Measurements from ENCODE around the gene CMSS1.

Gene CMSS1

DNA sequence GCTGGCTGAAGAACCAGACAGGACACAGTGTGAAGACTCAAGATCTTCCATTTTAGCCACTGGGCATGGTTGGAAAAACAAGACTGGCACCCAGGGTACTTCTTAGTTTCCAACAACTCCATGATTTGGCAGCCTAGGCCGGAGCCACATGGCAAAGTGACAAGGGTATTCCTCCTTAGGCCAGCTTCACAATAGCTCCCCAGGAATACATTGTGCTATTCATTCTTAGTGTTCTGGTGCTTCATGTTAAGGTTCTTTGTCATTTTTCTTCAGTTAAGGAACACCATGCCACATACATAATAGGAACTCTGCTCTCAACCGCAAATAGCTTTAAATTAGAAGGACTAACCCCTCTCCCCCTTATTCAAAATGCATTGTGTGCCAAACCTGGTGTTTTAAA is 304.7 kb downstream of the CMSS1 start:
- DNase-seq = no peak

DNA sequence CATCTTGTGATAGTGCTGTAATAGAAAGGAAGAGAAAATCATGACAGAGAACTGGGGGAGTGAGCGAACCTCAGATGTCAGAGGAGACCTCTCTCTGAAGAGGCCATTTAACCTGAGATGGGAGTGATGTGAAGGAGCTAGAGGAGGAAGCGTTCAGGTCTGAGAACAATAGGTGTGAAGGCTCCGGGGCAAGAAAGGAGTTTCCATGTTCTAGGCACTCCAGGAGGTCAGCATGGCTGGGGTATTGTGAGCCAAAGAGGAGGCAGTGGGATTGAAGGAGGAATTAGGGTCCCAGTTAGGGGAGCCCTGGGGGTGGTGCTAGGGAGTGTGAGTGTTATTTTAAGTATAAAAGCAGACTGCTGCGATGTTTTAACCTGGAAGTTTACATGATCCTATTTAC is 305.4 kb downstream of the CMSS1 start:
- no peak for DNase-seq

DNA sequence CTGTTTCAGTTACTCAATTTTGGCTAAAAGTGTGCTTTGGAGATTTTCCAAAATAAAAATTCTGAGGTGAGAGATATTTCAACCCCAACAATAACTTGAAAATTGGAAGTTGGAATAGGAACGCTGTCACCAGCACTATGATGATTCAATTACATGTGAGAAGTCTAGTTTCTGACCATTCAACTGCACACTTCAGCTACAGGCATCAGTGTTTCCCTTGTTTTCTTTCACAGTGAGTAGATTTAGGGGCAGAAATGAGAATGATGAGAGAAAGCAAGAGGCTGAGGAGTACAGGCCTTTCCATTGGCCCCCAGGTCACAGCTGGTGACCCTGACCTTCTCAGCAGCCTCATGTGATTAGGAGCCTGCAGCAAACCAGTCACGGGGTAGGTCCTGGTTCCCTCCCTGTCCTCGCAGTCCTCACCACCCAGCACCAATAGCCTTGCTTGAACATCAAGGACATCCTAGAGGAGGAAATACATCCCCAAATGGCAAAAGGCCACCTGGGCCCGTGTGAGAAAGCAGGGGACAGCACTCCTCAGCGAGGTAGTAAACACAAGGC is 306.6 kb downstream of the CMSS1 start:
- no peak for DNase-seq

DNA sequence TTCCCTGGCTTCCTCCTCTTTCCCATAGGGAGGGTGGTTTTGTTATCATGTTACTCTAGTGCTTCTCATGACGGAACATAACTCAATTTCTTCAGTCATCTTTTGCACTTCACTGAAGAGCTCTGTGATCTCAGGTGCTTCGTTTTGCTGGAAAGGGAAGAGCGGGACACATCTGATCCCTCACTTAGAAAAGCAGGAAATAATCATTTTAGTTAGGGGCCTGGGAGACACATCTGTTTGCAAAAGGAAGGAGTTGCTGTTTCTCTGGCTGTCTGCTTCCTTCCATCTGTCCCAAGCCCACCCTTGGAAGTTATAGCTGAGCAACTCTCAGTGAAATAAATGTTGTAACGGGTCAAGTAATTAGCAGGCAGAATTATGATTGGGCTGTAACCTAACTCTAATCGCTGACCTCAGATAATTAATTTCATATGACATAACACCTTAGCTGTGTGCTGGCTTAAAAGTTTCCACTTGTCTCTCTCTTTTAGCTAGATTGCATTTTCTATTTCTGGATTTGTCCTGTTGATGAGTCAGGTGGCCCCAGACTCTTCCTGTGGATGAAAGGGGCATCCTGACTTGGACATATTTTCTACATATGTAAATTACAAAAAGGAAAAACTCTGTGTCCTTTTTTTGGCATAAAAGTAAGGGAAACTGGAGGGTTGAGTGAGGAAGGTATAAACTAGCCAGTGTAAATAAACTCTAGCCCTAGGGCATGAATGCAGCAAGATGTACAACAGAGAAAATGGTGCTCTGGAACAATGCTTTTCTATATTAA is 307.7 kb downstream of the CMSS1 start:
- no peak for DNase-seq

DNA sequence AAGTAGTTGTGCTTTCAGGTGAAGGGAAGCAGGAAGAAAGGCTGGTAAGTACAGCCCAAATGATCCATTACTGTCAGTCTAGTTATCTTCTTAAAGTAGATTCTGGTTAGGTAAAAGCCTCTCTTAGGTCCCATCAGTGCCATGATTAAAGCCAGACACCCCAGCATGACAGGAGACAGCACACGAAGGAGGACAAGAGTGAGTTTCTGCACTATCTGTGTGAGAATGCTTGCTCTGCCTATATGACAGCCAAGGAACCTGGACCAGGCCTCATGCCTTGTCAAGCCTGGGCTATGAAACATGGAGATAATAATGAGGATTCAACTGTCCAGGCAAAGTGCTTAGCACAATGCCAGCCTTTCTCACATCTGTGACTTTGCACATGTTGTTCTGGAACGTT is 310.1 kb downstream of the CMSS1 start:
- DNase-seq = no peak

DNA sequence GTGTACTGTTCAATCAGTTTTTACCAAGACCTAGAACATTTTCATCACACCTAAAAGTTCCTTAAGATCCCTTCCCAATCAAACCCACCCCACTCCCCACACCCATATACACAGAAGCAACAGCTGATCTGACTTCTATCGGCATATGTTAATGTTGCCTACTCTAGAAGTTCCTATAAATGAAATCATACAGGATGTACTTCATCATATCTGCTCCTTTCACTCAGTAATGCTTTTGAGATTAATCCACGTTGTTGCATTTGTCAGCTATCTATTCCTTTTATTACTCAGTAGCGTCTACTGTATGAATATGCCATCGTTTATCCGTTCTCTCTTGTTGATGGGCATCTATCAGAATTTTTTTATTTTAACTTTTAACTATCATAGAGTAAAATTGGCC is 310.9 kb downstream of the CMSS1 start:
- no peak for DNase-seq

DNA sequence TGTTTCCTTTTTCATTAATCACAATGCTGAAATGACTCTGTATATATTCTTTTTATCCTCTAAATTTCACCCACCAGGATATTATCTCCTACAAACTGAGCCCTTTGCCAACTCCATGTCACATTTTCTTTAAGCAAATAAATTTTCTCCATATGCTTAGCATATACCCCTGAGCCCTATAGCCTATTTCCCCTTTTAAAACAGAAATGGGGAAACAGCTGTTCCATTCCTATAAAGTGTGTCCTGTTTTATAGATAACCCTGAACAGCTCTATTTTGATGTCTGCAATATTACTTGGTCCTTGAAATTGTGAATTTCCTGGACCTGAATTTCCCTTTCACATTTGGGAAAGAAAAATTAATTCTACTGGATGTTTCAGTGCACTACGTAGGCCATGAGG is 312.3 kb downstream of the CMSS1 start:
- DNase-seq = no peak

DNA sequence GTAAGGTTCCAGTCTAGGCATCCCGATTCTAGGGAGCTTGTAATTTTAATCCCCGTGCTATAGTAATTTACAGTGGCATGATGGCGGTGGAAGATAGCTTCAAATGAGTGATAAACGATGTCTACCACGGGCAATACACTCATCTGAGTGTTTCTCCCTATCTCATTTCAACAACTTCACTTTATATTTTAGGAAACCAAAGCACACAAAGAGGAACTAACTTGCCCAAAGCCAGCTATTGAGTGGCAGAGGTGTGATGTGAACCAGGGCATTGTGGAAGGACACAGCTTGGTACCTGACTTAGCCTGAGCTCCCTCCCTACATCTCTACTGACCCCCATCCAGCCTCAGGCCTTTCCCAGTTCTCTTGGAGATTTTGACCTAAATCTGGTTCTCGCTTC is 313.6 kb downstream of the CMSS1 start:
- DNase-seq = no peak

DNA sequence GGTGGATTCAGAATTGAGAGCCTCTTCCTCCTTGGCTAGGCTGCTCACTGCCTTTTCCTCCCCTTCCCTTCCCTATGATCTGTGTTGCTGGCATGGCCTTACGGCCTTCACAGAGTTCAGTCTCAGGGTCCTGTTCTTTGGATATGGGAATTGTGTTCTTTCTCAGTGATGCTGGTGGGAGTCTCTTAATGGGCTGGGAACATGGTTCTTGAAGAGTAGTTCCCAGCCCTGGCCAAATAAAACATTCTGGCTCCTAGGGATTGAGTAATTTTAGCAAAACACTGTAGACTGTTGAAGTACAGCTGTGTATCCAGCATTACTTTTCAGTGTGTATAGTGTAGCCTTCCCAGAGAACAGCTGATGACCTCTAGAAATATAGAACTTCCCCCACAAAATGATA is 319.3 kb downstream of the CMSS1 start:
- DNase-seq = no peak

DNA sequence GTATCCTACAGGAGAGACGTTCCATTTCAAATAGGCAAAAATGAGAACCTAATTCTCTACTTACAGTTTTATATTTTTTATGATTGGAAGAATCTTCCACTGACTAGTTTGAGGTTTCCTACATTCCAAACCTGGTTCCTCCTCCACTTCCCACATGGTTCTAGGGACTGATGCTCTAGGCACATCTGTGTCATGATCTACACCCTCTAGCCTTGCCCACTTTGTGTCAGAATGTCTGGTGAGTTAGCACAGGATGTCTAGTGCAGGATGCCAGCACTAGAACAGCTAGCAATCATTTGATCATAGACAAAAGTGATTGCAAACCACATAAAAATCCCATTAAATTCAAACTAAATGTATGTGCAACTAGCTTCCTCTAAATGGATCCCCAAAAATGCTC is 323.3 kb downstream of the CMSS1 start:
- no peak for DNase-seq

DNA sequence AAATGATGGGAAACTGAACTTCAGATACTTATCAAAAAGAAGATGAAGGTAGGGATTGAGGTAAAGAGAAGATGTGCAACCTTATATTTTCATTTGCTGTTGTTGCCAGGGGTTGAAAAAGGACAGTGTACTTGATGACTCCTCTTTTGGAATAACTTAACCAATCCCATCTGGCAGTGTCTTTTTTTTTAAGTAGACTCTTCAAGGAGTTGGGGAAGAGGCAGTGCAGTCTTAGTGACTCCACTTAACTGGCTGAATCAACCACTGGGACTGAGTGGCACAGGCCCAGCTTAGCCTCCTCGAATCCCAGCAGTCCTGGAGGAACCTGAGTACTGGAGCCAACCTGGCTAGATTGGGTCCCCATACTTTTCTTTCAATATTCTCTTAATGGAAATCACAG is 323.9 kb downstream of the CMSS1 start:
- no peak for DNase-seq

DNA sequence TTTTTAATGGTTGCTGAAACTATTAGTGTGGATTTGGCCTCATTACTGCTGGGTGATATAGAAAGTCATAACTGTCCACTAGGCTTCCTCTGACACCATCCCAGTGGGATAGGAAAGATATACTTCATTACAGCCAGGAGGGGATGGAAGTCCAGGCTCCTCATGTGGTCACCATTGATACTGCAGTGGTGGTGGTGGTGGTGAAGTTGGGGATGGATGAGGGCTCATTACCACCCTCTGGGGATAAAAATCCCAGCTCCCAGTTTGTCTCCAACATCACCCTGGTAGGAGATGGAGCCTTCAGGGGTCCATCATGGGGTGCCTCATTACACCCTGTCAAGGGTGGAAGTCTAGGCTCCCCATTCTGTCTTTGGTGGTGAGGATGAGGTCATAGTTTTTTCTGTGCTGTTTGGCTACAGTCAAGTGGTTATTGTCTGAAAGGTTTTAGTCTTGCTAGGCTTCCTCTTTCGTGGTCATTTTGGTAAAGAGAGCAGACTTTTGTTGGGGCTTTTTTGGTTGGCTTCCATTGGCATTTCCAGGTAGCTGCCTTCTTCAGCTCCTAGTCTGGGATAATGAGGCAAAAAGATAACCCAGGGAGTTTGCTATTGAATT is 326.7 kb downstream of the CMSS1 start:
- DNase-seq = no peak

DNA sequence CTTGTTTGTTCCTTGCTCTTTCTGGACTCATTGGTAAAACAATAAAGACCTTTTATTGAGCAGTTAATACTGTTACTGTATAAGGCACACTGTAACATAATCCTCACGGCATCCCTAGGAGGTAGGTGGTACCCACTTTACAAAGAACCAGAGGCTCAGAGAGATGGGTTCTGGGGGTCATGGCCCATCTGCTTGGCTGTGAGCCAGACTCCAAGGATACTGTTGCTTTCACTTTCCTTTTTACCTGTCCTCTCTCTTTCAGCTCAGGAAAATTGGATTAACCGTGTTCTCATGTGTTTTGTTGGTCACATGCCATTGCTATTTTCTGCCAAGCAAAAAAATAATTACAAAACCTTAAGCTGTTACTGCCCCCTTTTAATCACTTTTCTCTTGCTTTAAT is 331.5 kb downstream of the CMSS1 start:
- no peak for DNase-seq

DNA sequence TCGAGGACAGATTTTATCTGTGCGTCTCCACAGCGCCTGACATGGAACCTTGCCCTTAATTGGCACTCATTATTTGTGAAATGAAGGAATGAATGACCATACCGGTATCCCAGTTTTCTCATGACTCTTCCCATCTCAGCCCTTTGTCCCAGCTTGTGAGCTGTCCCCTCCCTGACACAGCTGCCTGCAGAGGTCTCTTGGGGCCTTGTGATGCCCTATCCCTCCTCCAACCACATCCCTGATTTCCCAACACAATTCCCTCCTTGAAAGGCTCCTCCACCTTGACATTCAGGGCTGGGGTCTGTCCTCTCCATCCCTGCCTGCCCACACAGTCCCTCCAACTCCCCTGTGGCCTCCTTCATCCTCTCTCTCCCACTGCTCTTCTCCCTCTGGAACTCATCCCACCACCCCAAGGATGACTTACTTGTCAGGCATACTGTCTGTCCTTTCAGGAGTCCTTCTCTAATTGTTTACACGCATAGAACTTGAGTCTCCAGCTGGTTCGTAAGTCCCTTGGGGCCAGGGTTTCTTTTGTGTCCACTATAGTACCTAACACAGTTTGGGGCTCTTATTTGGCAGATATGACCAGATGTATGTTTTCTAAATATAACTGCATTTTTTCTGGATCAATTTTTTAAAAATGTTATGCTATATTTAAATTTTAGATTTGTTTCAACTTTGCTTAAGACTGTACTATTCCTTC is 332.2 kb downstream of the CMSS1 start:
- DNase-seq = no peak

DNA sequence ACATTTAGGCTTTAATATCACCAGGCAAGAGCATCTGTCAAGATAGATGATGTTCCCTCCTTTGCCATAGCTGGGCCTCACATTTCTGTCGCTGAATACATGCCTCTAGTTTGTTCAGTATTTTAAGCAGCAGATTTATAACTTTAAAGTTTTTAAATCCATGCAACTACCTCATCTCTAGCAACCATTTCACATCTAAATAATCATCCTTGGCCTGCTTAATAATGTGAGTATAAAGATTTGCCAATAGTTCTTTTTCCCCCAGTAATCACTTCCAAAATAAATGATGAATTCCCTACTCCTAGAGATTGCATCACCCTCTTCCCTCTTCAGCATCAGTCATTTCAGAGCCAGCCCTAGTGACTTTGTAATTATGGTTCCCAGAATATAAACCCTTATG is 332.8 kb downstream of the CMSS1 start:
- DNase-seq = no peak

DNA sequence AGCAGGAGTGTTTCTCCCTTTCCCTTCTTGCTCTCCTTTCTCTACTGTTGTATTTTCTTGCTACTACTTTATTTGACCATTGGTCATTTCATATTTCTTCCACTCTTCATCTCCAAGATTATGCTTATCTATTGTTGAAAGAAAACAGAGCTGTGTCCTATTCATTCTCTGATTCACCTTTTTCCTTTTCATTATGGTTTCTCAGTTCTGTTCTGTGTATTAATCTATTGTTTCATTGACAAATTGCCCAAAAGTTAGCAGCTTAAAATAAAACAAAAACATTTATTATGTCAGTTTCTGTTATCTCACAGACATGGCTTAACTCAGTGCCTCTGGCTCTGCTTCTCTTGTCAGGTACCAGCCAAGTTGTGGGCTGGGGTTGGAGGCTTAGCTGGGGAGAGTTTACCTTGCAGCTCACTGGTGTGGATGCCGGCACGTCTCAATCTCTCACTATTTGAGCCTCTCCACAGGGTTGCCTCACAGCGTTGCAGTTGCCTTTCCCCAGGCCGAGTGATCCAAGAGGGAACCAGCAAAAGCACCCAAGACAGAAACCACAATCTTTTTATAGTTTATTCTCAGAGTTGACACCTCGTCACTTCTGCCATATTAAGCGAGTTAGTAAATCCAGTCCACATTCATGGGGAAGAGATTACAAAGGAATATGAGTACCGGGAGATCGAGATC is 333.5 kb downstream of the CMSS1 start:
- DNase-seq = no peak

DNA sequence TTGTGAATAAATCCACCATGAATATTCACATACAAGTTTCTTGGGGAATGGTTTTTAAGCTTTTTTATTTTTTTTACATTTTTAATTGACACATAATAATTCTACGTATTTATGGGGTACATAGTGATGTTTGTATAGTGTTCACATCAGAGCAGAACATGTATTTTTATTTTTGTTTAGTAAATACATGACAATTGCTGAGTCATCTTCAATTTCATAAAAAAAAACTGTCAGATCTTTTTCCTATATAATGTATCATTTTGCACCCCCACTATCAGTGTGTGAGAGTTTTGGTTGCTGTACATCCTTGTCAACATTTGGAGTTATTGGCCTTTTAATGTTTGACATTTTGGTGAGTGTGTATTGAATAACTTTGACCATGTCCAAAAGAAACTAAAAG is 336.5 kb downstream of the CMSS1 start:
- DNase-seq = no peak

DNA sequence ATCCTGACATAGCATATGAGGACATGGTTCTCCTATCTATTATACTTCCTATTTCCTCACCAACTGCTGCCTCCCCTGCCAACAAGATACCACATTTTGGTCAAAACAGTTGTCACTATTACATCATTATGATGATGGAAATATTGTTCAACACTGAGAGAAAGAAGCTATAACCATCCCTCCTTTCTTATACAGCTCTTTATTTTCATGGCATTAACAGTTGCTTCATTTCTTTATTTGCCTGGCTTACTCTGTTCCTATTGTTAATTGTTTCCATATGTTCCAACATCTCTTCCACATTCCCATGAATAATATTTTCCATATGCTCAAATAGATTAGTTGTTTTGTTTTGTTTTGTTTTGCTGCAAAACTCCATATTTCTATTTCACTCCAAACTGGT is 337.5 kb downstream of the CMSS1 start:
- DNase-seq = no peak

DNA sequence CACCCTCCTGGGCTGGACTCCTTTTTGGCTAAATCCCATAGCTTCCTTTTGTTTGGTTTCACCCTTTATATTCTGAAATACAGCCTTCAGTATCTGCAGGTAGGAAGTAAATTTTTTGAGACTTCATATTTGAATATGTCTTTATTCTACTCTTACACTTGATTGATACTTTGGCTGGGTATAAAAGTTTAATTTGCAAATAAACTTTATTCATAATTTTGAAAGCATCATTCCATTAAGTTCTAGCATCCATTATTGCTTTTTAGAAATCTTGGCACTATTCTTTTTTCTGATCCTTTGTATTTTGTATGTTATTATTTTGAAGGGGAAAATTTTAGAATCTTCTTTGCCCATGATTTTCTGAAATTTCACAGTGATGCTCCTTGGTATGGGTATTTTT is 337.9 kb downstream of the CMSS1 start:
- no peak for DNase-seq

DNA sequence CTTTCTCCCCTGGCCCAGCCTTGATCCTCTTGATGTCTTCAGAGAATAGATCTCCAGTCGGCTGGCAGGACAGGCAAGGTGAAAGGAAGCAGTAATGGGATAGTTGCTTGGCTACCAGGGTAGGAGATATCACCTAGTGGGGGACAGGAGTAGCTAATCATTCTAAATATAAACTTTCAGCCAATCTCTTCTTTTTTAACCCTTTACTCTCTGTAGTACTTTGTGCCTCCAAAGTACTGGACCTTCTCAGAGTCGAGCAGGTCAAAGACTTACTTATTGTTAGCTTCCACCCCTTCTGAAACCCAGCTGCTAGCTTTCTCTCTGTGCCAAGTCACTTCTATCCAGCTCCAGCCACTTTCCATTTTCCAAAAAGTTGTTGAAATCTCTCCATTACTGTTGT is 340.0 kb downstream of the CMSS1 start:
- no peak for DNase-seq

DNA sequence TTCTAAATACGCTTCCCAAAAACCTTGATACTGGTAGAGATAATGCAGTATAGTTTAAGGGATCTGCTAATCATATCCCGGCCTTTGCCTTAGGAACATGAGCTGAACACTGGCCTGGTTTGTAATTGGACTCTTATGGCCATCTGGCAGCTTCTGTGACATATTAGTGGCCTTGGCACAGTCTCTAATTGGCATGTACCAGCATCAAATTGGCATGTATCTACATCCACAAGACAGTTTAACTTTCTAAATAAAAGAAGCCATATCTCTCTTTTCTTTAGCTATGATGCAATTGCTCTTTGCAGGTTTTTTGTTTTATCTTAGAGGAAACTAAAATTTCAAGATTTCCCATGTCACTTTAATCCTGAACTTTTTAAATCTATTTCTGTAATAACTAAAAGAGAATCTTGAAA is 341.3 kb downstream of the CMSS1 start:
- DNase-seq = no peak

DNA sequence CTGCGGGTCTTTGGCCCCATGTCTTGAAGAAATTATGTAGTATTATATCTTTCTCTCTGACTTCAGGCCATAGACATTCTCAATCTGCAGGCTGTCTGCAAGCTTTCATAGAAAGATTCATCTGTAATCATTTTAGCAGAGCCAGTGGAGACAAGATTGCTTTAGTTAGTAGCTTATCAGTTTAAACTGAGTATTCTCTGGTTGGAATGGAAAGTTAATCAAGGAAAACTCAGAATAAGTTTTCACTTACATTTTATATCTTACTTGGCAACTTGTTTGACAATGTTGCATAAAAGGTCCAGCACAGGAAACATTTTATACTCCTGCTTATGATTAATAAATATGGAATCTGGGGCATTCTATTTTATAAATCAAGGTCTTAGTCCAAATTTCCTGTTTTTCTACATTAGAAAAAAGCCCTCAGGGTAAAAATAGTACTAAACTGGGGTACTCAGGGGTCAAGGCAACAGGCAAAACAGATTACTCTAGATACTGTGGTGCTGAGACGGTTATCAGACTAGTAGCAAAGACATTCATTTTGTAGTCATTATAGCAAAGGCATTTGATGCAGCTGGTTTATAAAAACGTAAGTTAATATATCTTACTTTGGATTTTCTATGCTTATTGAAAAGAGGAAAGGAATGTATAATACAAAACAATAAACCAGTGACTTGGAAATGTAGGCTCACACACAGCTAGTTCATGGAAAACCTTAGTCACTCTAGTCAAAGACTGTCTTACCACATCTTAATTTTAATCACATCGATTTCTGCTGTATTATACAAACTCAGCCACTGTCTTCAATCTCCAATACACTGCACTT is 341.9 kb downstream of the CMSS1 start:
- no peak for DNase-seq

DNA sequence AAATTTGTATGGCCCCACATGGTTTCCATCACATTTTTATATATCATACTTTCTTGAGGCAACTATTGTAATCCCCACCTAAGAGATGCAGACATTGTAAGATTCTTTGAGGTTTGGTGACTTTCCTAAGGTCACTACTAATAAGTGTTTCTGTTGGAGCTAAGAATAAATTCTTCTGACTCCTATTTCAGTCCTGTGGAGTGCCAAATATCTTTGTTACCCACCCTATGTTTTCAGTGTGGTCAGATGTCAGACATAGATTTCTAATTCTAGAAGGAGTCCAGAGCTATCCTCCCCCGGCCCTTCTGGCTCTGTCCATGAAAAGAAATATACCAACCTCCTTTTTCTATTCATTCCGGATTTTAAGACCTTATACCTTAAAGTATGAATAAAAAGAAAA is 342.9 kb downstream of the CMSS1 start:
- DNase-seq = no peak

Measured in NCI-H510A (cell line).